Stimulated activated CD4-positive, alpha-beta T cell treated with anti-CD3 and anti-CD28 coated beads, Interleukin-12 subunit alpha, Interleukin-12 subunit beta, amount 100 ng/mL, for 4 hours (primary cell): ENCODE data around the gene VEPH1.

Experiments
- DNase-seq: peaks from one replicate; pipeline ENCODE4 v3.0.0-alpha.2; 2020

Gene VEPH1

DNA sequence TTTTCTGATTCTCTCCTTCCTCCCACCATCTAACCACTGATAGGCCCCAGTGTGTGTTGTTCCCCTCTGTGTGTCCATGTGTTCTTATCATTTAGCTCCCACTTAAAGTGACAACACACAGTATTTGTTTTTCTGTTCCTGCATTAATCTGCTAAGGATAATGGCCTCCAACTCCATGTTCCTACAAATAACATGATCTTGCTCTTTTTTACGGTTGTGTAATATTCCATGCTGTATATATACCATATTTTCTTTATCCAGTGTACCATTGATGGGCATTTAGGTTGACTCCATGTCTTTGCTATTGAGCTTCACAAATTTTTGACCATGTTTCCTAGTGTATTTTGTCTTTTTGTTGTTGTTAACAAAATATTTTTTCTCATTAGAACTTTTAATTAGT is 30.6 kb downstream of the VEPH1 start:
- no peak for DNase-seq

DNA sequence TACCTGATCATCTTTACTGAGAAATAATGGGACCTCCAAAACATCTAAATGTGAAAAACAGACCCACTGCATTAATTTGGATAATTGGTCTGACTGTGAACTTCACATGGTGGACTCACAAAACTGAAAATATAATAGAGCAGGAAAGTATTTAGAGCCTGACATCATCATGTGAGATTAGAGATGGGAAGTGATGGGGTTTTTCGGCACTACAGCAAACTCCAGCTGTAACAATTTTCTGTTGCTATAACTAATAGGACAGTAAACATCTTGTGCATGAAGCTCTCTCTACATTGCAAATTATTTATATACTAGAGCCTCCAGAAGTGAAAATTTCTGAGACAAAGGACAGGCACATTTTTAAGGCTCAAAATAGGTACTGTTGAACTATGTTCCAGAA is 32.2 kb downstream of the VEPH1 start:
- no peak for DNase-seq

DNA sequence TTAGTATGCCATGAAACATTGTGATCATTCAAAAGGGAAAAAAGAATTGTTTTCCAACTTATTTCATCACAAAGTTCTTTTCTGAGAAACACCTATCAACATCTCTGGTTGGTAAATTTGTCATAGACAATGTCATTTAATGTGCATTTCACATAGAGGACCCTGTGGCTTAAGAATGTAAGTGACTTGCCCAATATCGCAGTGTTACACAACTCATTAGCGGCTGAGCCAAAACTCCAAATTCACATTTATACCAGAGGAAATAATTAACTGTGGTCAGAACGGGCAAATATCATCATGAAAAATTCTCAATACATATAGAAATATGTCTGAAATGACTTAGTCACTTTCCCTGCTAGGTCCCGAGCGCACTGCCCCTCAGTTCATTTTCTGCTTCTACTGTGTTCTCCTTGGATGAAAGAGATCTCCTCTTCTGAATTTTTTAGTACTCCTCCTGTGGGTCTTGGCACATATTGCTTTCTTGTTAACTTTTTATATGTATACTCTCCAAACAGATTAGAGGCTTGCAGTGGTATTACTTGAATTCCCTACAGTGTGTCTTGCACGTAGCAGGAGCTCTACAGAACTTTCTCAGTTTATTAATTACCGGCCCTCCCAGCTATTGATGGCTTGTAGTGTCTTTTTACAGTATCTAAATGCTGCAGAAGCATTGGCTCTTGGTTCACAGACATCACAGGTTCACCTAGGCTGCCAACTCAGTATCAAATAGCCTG is 33.5 kb downstream of the VEPH1 start:
- no peak for DNase-seq

DNA sequence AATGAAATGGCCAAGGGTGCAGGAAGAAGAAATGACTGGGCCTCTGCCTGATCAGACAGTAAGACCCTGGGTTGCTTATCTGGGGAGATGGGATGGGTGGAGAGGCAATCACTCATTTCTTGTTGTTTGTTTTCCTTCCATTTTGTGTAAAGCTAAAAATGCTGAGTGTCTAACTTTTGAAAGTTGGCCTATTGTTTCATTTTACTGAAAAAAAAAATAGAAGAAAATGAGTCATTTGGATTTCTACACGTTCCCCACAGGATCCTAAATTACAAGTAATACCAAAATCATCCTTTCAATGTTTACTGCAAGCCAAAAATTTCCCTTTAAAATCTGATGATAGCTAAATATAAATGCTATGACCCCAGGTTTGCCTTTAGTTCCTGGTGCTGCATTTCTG is 36.0 kb downstream of the VEPH1 start:
- DNase-seq = no peak

DNA sequence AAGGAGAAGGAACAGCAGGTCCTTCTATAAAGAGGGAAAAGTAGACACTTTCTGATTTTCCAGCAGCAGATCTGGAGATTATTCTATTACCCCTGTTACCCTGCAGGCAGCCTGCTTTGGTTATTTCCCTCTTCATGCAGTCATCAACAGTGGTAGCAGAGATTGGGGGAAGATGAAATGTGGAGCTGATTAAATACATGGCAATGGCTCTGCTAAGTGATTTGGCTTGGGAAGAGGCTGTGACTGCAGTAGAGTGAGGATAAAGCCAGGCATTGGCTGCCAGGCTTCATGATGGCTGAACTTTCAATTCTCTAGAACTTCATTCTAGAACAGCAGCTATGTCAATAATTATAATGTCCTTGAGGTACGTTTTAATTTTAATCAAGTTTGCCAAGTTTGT is 37.5 kb downstream of the VEPH1 start:
- no peak for DNase-seq

DNA sequence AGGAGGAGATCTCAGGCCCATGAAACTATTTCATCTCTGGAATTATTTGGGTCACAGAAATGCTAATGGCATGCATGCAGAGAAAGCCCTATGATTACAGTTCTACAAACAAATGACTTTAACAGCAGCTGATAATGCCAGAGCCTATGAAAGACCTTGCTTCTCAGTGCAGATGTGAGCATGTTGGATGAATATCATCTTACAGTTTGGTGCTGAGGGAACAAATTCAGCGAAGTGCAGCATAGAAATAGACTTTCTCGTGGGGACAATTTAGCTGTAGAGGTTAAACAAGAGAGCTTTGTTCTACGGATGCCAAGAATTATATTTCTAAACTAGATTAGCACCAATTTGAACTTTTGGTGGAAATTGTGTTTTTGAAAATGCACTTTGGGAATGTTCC is 38.9 kb downstream of the VEPH1 start:
- no peak for DNase-seq

DNA sequence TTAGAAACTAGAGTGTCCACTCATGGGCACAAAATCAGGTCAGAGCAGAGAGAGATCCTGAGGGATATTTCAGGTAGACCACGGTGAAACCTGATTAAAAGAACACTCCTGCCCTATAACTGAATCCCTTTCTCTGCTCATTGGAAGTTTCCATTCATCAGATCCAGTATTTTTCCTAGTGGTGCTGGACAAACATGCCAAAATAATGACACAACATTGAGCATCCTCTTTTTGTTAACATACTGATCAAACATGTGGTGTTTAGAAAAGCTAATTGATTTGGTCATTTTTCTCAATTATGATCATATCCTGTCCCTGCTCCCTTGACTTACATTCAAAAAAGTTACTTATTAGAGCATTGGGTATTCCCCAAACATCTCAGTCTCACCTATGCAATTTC is 39.4 kb downstream of the VEPH1 start:
- DNase-seq = no peak

DNA sequence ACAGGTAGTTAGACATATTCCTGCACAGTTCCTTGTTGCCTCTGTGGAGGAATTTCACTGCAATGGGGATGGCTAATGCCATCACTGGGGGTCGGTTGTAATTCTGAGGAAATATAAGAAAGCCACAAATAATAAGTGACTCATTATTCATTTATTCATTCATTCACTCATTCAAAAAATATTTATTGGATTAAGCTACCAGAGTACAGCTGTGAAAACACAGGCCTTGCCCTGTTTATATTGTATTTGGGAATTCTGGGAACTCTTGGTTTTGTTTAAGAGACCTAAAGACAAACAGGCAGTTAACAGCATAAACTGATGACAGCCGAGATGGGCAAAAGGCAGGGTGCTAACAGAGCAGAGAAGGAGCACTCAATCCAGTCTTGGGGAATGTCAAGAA is 43.0 kb downstream of the VEPH1 start:
- DNase-seq = no peak

DNA sequence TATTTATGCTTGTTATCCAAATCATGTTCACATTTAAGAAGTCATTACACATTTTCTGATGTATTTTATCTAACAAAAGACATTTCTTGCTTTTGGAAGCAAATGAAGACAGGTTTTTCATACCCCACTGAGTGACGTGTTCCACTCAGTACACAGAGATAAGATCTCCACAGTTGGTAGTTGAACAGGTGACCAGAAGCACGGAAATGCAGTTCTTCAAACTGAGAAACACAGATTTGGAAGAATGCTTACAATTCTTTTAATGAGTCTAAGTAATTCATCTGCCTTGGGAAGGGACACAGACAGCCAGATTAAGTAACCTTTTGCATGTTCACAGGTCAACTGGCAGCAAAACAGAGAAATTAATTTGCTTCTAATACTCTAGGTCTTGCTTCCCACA is 43.5 kb downstream of the VEPH1 start:
- DNase-seq = no peak

DNA sequence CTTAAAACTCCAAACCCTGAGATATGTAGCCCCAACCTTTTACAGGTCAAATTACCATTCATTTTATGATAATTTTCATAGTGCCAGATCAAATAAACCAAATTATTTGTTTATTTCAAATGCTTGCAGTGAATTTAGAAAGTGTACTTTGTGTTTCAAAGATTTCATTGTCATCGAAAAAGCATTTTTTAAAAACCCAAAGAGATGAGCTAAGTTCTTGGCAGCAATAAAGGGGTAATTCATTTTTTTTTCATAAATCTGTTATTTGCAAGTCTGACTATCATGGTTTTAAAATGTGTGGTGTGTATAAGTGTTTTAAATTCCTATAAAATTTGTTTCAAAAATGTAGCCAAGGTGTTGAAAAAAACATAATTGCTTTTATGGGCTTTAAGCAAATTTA is 49.4 kb downstream of the VEPH1 start:
- DNase-seq = no peak

DNA sequence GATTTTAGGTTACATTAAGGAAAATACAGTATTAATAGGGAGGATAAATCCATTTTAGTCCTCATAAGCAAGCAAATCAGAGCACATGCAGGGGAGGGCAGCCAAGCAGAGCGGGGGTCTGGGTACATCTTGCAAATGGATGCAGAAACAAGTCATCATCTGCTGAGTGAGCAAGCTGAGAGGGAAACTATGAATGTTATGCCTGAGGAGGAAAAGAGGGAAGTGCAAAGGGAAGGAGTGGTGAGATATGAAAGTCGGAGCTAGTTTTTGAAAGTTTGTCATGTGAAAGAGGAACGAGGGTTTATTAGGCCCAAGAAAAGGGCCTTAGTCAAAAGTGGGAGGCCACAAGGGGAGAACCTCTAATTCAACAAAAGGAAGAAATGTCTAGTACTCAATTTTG is 51.1 kb downstream of the VEPH1 start:
- no peak for DNase-seq

DNA sequence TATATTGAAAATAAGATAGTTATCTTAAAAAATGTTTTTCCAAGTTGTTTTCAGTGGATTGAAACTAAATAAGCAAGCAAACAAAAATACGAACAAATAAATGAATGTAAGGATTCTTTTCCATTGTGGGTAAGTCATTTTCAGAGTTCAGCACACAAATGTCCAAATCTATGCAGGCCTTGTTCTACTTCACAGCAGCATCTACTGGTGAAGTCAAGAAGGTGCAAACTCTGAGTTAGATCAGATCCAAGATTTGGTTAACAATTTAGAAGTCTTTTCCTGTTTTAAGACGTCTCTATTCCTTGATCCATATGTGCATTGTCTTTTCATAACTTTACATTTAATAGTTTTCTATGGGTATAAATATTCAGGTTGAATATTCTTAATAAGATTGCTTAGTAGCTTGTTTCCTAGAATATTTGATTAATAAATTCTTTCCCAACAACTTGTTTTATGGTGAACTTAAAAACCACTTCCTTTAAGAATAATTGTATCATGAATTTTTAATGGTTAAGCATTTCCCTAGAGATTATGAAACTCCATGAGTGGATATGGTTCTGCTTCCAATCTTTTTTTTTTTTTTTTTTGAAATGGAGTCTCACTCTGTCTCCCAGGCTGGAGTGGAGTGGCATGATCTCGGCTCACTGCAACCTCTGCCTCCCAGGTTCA is 56.1 kb downstream of the VEPH1 start:
- no peak for DNase-seq

DNA sequence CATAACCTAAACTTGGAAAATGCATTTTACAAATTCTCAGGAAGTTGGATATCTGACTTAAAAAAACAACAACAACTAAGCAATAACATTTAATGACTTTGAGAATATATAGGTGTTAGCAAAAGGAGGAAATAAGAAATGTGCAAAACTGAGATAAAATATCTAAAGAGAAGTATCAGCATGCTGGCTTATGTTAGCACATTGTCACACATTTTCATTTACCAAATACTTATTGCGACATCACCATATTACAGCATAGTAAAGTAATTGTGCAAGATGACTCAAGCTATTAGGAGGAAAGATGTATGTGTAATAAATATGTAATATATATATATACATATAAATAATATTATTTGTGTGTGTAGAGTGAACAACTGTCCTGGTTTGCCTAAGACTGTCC is 57.4 kb downstream of the VEPH1 start:
- DNase-seq = no peak

DNA sequence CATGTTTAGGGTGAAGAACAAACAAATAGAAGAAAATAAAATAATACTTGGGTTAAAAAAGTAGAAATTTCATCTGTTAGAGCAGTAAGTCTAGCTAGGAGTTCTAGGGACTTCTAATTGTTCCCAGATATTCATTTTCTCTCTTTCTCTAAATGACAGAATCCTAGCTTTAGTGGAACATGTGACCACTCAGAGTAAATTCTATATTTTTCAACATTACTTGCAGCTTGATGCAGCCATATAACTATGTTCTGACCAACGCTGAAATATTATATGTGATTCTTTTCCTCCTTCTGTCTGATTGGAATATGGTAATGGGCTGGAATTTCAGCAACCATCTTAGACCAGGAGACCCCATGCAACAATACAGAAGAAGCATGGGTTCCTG is 58.4 kb downstream of the VEPH1 start:
- no peak for DNase-seq

DNA sequence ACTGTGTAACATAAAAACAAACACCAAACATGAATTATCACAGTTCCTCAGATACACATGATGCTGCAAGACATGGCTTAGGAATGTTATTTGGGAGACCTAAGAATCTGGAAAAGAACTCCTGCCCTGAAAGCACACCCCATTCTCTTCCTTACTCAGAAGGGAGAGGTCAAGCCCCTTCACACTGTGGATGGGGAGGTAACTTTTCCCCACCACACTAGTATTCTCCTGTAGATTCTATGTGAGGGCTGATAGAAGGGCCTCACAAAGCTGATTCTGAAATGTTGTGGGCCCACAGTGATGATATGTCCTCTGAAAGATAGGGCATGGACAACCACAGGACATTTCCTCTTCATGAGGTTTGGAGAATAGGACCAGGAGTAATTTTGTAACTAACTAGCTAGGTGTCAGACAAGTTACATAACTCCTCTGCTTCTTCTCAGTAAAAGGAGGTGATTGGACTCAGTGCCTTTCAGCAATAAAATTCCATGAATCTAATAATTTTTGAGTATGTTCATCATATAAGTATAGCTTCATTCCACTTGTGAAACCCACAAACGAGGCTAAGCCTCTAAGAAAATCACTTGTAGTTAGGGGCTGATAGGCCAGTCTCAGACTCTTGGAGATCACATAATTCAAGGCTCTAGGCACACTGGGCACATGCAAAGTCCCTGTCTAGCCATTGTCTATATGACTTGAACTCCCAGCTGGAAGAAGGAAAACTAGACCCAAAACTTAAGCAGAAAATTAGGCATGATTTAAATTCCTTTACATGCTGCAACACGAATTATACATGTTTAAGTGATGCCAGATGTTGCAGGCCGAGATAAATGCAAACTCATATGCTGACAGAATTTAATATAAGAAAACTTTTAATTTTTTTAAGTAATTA is 59.1 kb downstream of the VEPH1 start:
- no peak for DNase-seq

DNA sequence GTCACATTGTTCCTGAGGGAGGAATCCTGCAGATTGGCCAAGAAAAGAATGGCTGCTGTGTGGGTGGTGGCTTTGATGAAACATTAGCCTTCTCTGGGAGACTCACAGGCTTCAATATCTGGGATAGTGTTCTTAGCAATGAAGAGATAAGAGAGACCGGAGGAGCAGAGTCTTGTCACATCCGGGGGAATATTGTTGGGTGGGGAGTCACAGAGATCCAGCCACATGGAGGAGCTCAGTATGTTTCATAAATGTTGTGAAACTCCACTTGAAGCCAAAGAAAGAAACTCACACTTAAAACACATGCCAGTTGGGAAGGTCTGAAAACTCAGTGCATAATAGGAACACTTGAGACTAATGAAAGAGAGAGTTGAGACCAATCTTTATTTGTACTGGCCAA is 60.5 kb downstream of the VEPH1 start:
- no peak for DNase-seq

DNA sequence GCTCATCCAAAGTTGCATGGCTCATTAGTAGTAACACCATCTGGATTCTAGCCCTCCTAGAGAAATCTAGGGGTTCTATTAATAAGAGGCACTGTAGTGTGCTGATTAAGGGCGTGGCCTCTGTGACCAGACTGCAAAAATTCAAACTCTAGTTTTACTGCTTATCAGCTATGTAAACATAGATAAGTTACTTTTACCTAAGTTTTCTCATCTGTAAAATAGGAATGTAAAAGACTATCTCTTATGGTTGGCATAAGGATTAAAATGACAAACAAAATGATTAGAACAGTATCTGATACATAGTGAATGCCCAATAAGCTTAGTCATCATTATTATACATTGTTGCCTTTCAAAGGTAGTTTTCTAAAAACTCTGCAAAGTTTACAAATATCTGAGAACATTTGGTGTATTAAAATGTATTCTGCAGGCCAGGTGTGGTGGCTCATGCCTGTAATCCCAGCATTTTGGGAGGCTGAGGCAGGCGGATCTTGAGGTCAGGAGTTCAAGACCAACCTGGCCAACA is 62.1 kb downstream of the VEPH1 start:
- no peak for DNase-seq

DNA sequence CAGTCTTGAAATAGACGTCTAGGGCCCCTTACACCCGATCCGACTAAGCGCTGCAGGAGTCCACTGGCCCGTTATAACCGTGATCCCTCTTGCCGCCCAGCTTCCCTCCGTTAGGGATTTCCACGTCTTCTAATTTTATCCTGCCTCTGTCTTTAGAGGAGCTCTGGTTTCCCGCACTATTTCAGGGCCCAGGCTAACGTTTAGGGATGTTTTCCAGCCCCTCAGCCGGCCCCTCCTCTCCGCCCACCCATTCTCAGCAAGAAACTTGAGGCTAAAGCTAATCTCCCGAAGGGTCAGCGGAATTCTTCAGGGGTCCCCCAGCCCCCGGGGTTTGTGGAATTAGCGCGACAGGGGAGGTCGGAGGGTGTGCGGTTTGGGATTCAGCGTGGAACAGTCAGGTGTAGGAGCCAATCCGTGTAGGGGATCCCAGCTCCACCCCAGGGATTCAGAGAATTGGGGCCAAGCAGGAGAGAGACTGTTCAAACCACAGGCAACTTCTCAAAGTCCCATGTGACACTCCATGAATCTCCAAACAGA is 65.0 kb downstream of the VEPH1 start:
- DNase-seq = no peak

DNA sequence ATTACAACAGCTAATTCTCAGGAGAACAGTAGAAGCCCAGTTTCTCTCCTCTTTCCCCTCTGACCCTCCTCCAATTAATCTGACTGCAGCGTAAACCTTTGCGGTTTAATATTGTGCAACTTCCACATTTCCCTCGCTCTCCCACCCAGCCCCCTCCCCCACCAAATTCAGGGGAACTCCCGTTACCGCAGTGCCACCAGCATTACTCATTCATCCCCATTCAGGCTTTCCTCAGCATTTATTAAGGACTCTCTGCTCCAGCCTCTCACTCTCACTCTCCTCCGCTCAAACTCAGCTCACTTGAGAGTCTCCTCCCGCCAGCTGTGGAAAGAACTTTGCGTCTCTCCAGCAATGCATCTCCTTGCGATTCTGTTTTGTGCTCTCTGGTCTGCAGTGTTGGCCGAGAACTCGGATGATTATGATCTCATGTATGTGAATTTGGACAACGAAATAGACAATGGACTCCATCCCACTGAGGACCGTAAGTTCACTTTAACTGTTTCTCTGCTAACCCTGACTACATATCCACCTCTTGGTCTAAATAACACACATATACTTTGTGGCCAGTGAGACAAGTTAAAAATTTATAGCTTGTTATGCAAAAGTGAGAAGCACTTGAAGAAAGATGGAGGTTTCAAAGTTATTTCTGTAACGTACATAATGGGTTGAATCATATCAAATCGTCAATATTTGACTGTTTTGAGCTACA is 66.5 kb downstream of the VEPH1 start, which contains the start of gene PTX3:
PTX3 (plus strand) TSS at position 268 of the 709 bp plus-strand sequence; CDS start at position 352, 84 bp downstream.
- no peak for DNase-seq

DNA sequence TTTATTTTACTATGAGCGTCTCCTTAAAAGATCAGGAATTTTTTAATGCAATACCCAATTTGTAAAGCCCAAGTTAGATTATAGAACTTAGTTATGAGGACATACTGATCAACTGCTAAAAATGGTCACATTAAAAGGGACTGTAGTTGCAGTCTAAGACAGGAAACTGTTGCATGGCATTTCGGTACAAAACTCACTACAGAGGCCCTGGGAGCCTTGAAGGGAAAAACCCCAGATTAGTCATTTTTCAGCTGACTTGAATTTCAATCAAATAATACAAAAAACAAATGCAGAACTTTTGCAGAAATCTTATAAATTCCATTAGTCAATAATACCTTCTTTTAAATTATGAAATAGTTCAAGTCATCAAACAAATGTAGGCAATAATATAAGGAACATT is 73.5 kb downstream of the VEPH1 start:
- no peak for DNase-seq

DNA sequence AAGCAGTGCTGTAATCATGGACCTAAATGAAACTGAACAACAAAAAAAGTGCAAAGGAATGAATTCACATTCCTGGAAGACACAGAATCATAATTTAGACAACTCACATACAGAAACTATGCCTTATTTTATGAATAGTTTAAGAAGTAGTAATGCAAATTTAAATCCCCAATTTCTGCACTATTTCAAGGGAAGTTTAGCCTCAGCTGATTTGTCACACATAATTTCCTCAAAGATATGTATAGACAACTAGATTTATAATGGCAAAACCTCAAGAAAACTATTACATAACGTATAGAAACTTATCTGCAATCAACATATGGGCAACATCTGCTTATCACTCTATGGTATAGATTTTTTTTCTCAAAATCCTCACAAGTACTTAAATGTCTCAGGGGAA is 74.4 kb downstream of the VEPH1 start:
- DNase-seq = no peak

DNA sequence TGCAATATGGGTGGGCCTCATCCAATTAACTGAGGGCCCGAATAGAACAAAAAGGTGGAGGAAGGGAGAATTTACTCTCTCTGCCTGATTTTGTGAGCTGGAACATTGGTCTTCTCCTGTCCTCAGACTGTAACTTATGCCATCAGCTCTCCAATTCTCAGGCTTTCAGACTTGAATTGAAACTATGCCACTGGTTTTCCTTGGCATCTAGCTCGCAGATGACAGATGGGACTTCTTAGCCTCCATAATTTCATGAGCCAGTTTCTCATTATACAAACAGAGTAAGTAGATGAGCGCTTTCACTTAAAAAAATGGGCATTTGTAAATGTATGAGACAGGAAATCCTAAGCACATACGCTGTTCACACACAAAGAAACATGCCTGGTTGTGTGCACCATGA is 75.3 kb downstream of the VEPH1 start:
- DNase-seq = no peak

DNA sequence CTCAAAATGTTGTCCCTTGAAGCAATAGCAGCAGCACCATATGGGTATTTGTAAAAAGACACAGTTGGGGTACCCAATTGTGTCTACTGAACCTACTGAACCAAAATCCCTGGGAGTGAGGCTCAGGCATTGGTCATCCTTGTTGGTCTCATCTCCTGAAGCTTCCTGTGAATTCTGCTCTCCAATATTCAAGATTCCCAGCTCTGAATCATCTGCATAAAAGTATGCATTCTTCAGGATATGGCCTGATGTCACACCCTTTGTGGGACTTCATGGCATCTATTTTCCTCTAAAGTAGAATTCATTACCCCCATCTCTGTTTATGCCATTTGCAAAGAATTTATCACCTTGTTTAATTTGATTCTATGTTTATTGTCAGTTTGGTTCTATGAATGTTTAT is 79.9 kb downstream of the VEPH1 start:
- DNase-seq = no peak
